Airway epithelial cell (primary cell): ENCODE measurements around the gene ROMO1. TPM values are rescaled to one million over a fixed set of nuclear protein-coding genes. Genes with fewer than 3 reads are reported as not detected.

Experiments used
- total RNA-seq: library from RNA; depleted of rRNA; stranded (reverse); fragments of >200 nt; gene quantifications from 2 replicates; pipeline ENCODE4 v1.2.3, GENCODE V29; 2015

The ROMO1 gene
- total RNA-seq = 448 and 762 TPM in 2 replicates

DNA sequence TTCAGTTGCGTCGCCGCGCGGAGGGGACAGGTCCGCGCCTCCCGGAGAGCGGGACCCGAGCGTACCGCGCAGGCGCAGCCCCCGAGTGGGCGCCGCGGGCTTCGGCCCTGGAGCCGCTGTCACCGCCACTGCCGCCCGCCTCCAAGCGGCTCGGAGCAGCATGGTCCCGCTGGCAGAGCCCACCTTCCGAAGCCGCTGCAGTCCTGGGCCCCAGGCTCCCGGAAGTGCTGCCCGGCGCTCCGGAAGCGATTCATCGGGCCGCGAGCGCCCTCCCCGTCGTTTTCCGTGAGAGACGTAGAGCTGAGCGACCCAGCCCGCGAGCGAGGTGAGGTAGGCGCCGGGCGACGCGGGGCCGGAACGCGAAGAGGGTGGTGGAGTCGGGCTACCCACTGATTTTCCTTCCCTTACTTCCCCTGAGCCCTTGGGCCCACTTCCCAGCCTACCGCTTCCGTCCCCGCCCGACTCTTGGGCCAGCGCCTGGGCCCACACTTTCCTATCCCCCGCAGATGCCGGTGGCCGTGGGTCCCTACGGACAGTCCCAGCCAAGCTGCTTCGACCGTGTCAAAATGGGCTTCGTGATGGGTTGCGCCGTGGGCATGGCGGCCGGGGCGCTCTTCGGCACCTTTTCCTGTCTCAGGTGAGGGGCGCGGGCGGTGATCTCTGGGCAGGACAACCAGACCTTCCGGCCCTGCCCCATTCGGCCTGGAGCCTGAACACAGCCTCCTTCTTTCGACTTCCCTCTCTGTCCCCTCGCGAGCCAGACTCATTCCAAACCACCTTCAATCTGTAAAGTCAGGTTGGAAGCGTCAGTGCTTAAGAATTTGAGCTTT is at the start of gene ROMO1, which contains the start of gene NFS1:
Gene ROMO1, plus strand, starts transcription at position 279 of the 830 bp plus-strand sequence. Its CDS starts 228 bp downstream, at position 507.
Gene NFS1, minus strand, starts transcription at position 226 of the 830 bp plus-strand sequence. Its CDS starts 64 bp downstream, at position 162.

GRCh38 chr20:35664466-35665206 is 34.6 kb upstream of the ROMO1 start, which contains the start of the genes CPNE1 and RBM12:
Gene CPNE1 (minus strand): TSS chr20:35664900. CDS start chr20:35632923, 31,977 bp downstream.
Gene RBM12 (minus strand): TSS chr20:35664900. CDS start chr20:35655322, 9,578 bp downstream.

GRCh38 chr20:35741892-35742740 is 42.9 kb downstream of the ROMO1 start, which contains the start of gene RBM39:
Gene RBM39 (minus strand): TSS chr20:35742260. CDS start chr20:35740874, 1,386 bp downstream.

Other genes with a start within 250 kb of the ROMO1 start
- 41.6 and 42.9 TPM in 2 replicates for gene CEP250, start 243.8 kb upstream of the ROMO1 start, total RNA-seq
- not detected in 2 replicates for gene C20orf173, start 169.8 kb upstream of the ROMO1 start, total RNA-seq
- gene ERGIC3, start 157.3 kb upstream of the ROMO1 start, total RNA-seq = 169 and 191 TPM in 2 replicates
- 1.5 and 2.5 TPM in 2 replicates for gene SPAG4, start 83.6 kb upstream of the ROMO1 start, total RNA-seq
- 71.3 and 76.1 TPM in 2 replicates for gene CPNE1, start 34.5 kb upstream of the ROMO1 start, total RNA-seq
- 28.3 and 37.2 TPM in 2 replicates for gene RBM12, start 34.5 kb upstream of the ROMO1 start, total RNA-seq
- gene NFS1, start 53 bp upstream of the ROMO1 start, total RNA-seq = 18.4 and 32.9 TPM in 2 replicates
- 120 and 127 TPM in 2 replicates for gene RBM39, start 42.9 kb downstream of the ROMO1 start, total RNA-seq
- 25.4 and 32.2 TPM in 2 replicates for gene PHF20, start 72.6 kb downstream of the ROMO1 start, total RNA-seq